Erythroblast (primary cell): ENCODE results near the gene SLC22A23.

Source experiments
- GATA1 ChIP-seq: IDR thresholded peaks from 2 replicates; pipeline ENCODE4 v1.6.1; 2011; ENCODE audit warnings: low read depth, mild to moderate bottlenecking, control low read depth, low read length, moderate library complexity
- POLR2A ChIP-seq: IDR thresholded peaks from 2 replicates; pipeline ENCODE4 v1.6.1; 2011; ENCODE audit warnings: mild to moderate bottlenecking, low read length

DNA sequence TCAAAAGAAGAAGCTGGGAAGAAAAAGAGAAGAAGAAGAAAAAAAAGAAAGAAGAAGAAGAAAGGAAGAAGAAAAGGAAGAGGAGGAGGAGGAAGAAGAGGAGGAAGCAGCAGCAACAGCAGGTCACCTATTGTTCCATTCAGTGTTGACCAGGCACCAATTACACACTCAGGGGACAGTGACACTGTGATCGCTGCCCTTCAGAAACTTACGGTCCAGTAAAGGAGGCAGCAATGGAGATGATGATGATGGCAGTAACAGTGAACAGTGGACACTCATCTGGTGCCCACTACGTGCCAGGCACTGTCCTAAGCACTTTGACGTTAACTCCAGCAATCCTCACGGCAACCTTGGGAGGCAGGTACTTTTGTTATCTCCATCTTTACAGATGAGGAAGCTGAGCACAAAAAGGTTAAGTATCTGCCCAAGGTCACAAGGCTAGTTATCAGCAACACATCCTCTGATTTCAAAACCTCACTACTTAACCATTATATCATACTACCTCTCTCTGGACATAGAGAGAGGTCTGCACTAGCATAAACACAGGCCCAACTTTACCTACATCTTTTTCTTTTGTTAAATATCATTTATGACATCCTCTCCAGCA lies 83.2 kb downstream of the SLC22A23 start:
- TF ChIP-seq POLR2A = no peak
- TF ChIP-seq GATA1 = no peak
